ENCODE results near the gene UBALD2.
"Not testable (repeated sequence)": the region's sequence is repeated elsewhere in the genome, so short reads cannot be mapped to it uniquely, and the experiment has no call there.

DNA sequence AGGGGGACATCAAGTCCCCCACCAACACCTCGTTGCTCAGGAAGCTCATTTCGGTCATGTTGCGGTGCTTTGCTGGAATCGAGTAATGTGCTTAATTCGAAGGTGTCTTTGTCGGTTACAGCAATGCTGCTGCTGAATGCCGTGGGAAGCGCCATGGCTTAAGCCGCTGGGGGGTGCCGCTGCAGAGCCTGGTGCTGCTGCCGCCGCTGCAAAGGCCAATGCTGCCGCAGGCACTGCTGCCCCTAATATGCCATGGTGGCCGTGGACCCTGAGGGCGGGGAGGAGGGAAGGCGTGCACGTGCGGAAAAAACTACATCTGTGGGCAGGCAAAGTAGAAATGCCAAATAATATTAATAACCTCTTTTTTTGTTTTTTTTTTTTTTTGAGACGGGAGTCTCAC, 38.4 kb upstream of the UBALD2 start:
- TF ChIP-seq, protein P1, sequence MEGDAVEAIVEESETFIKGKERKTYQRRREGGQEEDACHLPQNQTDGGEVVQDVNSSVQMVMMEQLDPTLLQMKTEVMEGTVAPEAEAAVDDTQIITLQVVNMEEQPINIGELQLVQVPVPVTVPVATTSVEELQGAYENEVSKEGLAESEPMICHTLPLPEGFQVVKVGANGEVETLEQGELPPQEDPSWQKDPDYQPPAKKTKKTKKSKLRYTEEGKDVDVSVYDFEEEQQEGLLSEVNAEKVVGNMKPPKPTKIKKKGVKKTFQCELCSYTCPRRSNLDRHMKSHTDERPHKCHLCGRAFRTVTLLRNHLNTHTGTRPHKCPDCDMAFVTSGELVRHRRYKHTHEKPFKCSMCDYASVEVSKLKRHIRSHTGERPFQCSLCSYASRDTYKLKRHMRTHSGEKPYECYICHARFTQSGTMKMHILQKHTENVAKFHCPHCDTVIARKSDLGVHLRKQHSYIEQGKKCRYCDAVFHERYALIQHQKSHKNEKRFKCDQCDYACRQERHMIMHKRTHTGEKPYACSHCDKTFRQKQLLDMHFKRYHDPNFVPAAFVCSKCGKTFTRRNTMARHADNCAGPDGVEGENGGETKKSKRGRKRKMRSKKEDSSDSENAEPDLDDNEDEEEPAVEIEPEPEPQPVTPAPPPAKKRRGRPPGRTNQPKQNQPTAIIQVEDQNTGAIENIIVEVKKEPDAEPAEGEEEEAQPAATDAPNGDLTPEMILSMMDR (IDR thresholded peaks at IDR 0.05) = not testable (repeated sequence)
- not testable (repeated sequence) for TF ChIP-seq POLR2A (IDR thresholded peaks at IDR 0.05)
